MM.1S (cell line): ENCODE results near the gene XRCC5.

ENCODE experiments used
- EZH2 ChIP-seq: fragments of 300-600 bp; sonication (generic); optimal IDR thresholded peaks from 2 replicates; pipeline ENCODE3; 2017; ENCODE audit warnings: low read depth, mild to moderate bottlenecking, antibody characterized with exemption, low read length, mixed read lengths
- EZH2phosphoT487 ChIP-seq: fragments of 300-600 bp; sonication (generic); IDR thresholded peaks from 2 replicates; pipeline ENCODE4 v1.6.1; 2018; ENCODE audit warnings: antibody characterized with exemption, low read length
- TF ChIP-seq, protein P1 (sequence below): fragments of 300-600 bp; sonication (generic); IDR thresholded peaks from 2 replicates; pipeline ENCODE4 v1.5.1; 2016; ENCODE audit warnings: antibody characterized with exemption, low read length, mixed read lengths

GRCh38 chr2:216108310-216108966 is 710 bp upstream of the XRCC5 start:
- TF ChIP-seq, protein P1, sequence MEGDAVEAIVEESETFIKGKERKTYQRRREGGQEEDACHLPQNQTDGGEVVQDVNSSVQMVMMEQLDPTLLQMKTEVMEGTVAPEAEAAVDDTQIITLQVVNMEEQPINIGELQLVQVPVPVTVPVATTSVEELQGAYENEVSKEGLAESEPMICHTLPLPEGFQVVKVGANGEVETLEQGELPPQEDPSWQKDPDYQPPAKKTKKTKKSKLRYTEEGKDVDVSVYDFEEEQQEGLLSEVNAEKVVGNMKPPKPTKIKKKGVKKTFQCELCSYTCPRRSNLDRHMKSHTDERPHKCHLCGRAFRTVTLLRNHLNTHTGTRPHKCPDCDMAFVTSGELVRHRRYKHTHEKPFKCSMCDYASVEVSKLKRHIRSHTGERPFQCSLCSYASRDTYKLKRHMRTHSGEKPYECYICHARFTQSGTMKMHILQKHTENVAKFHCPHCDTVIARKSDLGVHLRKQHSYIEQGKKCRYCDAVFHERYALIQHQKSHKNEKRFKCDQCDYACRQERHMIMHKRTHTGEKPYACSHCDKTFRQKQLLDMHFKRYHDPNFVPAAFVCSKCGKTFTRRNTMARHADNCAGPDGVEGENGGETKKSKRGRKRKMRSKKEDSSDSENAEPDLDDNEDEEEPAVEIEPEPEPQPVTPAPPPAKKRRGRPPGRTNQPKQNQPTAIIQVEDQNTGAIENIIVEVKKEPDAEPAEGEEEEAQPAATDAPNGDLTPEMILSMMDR = no peak
- TF ChIP-seq EZH2 (no peak), EZH2phosphoT487 (no peak)
